ENCODE data around the gene UVRAG. TPM values are rescaled to one million over a fixed set of nuclear protein-coding genes. Genes with fewer than 3 reads are reported as not detected.

Gene UVRAG
- total and polyA plus RNA-seq, 2 experiments from 2014 or later = 21.6 to 34.0 TPM

- Histone ChIP-seq H3K36me3 (no peaks in the 10 kb centered on the region), H3K27ac (no peak overlapping the region), H3K27me3 (no peaks in the 10 kb centered on the region), H3K4me3 (no peak overlapping the region), H3K4me1 (ENCODE audit: low read depth) (peaks cover 18% of the 10 kb centered on the region), H3K9me3 (ENCODE audit: low read depth) (no peaks in the 10 kb centered on the region)
- TF ChIP-seq, protein P1, sequence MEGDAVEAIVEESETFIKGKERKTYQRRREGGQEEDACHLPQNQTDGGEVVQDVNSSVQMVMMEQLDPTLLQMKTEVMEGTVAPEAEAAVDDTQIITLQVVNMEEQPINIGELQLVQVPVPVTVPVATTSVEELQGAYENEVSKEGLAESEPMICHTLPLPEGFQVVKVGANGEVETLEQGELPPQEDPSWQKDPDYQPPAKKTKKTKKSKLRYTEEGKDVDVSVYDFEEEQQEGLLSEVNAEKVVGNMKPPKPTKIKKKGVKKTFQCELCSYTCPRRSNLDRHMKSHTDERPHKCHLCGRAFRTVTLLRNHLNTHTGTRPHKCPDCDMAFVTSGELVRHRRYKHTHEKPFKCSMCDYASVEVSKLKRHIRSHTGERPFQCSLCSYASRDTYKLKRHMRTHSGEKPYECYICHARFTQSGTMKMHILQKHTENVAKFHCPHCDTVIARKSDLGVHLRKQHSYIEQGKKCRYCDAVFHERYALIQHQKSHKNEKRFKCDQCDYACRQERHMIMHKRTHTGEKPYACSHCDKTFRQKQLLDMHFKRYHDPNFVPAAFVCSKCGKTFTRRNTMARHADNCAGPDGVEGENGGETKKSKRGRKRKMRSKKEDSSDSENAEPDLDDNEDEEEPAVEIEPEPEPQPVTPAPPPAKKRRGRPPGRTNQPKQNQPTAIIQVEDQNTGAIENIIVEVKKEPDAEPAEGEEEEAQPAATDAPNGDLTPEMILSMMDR (IDR thresholded peaks at IDR 0.05; ENCODE audit: low read depth, low read length) = no peak
- DNase-seq (ENCODE audit: low read depth in 1 of 2, low spot score in 1 of 2) = no peak
These were observed 333.2 kb downstream of the UVRAG start for GRCh38 chr11:76148231-76148630.

GRCh38 chr11:76148941-76149613 is 334.1 kb downstream of the UVRAG start:
- H3K4me3 ChIP-seq = no peak overlapping the region
- no peaks in the 10 kb centered on the region for H3K9me3 ChIP-seq (ENCODE audit: low read depth)
- no peaks in the 10 kb centered on the region for H3K27me3 ChIP-seq
- no peak overlapping the region for H3K27ac ChIP-seq
- TF ChIP-seq, protein P1 (IDR thresholded peaks at IDR 0.05; ENCODE audit: low read depth, low read length) = no peak
- no peaks in the 10 kb centered on the region for H3K36me3 ChIP-seq
- DNase-seq (ENCODE audit: low read depth in 1 of 2, low spot score in 1 of 2) = no peak
- H3K4me1 ChIP-seq (ENCODE audit: low read depth) = peaks cover 18% of the 10 kb centered on the region

GRCh38 chr11:76149713-76150112 is 334.7 kb downstream of the UVRAG start:
- peaks cover 18% of the 10 kb centered on the region for H3K4me1 ChIP-seq (ENCODE audit: low read depth)

DNA sequence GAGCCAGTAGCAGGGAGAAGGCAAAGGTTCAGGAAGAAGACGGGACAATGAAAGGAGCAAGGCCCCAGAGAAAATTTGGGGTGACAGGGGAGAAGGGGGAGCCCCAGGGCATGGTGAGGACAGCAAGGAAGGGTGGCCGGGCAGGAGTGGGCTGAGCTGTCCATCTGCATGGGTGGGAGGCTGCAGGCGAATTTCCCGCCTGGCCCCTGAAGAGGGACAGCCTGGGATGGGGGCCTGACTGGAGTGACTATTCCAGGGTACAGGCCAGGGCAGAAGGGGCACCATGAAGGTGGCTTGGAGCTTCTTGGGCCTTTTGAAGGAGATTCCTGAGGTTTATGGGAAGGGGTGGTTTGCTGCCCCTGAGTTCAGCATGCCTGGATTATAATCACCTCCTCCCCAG is 335.1 kb downstream of the UVRAG start:
- no peak overlapping the region for H3K27ac ChIP-seq
- H3K36me3 ChIP-seq = no peaks in the 10 kb centered on the region
- no peaks in the 10 kb centered on the region for H3K9me3 ChIP-seq (ENCODE audit: low read depth)
- H3K4me3 ChIP-seq = no peak overlapping the region
- peaks cover 18% of the 10 kb centered on the region for H3K4me1 ChIP-seq (ENCODE audit: low read depth)
- no peak for DNase-seq (ENCODE audit: low read depth in 1 of 2, low spot score in 1 of 2)
- TF ChIP-seq, protein P1 (IDR thresholded peaks at IDR 0.05; ENCODE audit: low read depth, low read length) = no peak
- no peaks in the 10 kb centered on the region for H3K27me3 ChIP-seq

More at GRCh38 chr11:76149713-76150112, 334.7 kb downstream of the UVRAG start:
- Histone ChIP-seq H3K9me3 (ENCODE audit: low read depth) (no peaks in the 10 kb centered on the region), H3K36me3 (no peaks in the 10 kb centered on the region), H3K4me3 (no peak overlapping the region), H3K27ac (no peak overlapping the region), H3K27me3 (no peaks in the 10 kb centered on the region)
- TF ChIP-seq, protein P1 (IDR thresholded peaks at IDR 0.05; ENCODE audit: low read depth, low read length) = no peak
- no peak for DNase-seq (ENCODE audit: low read depth in 1 of 2, low spot score in 1 of 2)

DNA sequence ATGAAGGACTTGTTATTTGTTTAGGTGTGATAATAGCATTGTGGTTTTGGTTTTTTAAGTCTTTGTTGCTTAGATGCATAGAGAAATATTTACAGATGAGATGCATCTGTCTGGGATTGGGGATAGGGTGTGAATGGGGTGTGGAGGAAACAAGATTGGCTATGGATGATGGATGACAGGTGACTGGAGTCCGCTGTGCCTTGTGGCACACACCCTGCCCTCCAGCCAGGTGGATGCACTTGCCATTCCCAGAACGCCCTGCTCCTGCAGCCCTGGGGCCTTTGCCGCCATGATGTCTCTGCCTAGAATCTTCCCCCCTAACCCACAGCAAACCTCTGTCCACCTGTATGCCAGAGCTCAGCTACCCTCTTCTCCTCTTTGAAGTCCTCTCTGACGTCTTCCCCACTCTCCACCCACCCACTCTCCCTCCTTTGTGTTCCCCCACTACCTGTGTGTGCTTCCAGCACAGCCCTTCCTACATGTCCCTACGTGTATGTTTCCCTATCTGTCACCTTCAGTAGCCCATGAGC is 336.6 kb downstream of the UVRAG start:
- DNase-seq (ENCODE audit: low read depth in 1 of 2, low spot score in 1 of 2) = no peak
- Histone ChIP-seq H3K4me3 (no peak overlapping the region), H3K27me3 (no peaks in the 10 kb centered on the region)

More for the DNA sequence above, 336.6 kb downstream of the UVRAG start:
- Histone ChIP-seq H3K27ac (no peak overlapping the region), H3K9me3 (ENCODE audit: low read depth) (no peaks in the 10 kb centered on the region), H3K36me3 (no peaks in the 10 kb centered on the region), H3K4me1 (ENCODE audit: low read depth) (peaks cover 15% of the 10 kb centered on the region)
- TF ChIP-seq, protein P1 (IDR thresholded peaks at IDR 0.05; ENCODE audit: low read depth, low read length) = no peak

All from cardiac muscle cell (in vitro differentiated cells and primary cell).